ENCODE results near the gene AMER1. TPM values are rescaled to one million over a fixed set of nuclear protein-coding genes. Genes with fewer than 3 reads are reported as not detected.

AMER1 gene
- total RNA-seq, 1 donor from 2014 or later: 5.0 TPM

GRCh38 chrX:64186974-64187761, 18.3 kb downstream of the AMER1 start:
- DNase-seq (ENCODE audit: low spot score): no peak
- no peak for ATAC-seq

GRCh38 chrX:64184396-64184795, 21.1 kb downstream of the AMER1 start:
- no peak for DNase-seq (ENCODE audit: low spot score)

GRCh38 chrX:64182208-64182607, 23.3 kb downstream of the AMER1 start:
- no peak for DNase-seq (ENCODE audit: low spot score)
- no peak for ATAC-seq

More at GRCh38 chrX:64184396-64184795, 21.1 kb downstream of the AMER1 start:
- ATAC-seq: no peak

- no peak for DNase-seq (ENCODE audit: low spot score)
- ATAC-seq: peak; percentile 34
Observed at GRCh38 chrX:64176876-64177275, 28.6 kb downstream of the AMER1 start.

- no peak for DNase-seq (ENCODE audit: low spot score)
- ATAC-seq: no peak
Observed at GRCh38 chrX:64169988-64170387, 35.5 kb downstream of the AMER1 start.

GRCh38 chrX:64152857-64153256, 52.7 kb downstream of the AMER1 start:
- DNase-seq (ENCODE audit: low spot score): no peak
- ATAC-seq: no peak

GRCh38 chrX:64151911-64152310, 53.6 kb downstream of the AMER1 start:
- DNase-seq (ENCODE audit: low spot score) (no peak), ATAC-seq (no peak)

GRCh38 chrX:64150775-64151174, 54.7 kb downstream of the AMER1 start:
- no peak for DNase-seq (ENCODE audit: low spot score)
- no peak for ATAC-seq

Other genes starting within 250 kb of the AMER1 start
- not detected for gene ASB12, start 24.9 kb upstream of the AMER1 start, total RNA-seq
- gene MTMR8, start 189.7 kb upstream of the AMER1 start, total RNA-seq: 0.25 TPM

All from left lobe of liver (tissue), 2 donors.